HAP-1 (cell line): Measurements from ENCODE around the gene NME3.

Experiments
- DNase-seq, 2 experiments: peaks; one replicate each; pipeline ENCODE4 v3.0.0-alpha.2; 2016 to 2020; ENCODE audit warnings: low spot score in 2 of 2
- H3K27me3 ChIP-seq: fragments of 250-450 bp; sonication (Bioruptor Pico); 2 replicates; pipeline ENCODE4 v1.5.1; 2020; ENCODE audit warnings: low read depth, mild to moderate bottlenecking, moderate library complexity
- H3K36me3 ChIP-seq: fragments of 250-450 bp; sonication (Bioruptor Pico); replicated peaks from 2 replicates; pipeline ENCODE4 v1.5.1; 2020; ENCODE audit warnings: mild to moderate bottlenecking
- H3K4me1 ChIP-seq: fragments of 250-450 bp; sonication (Bioruptor Pico); 2 replicates; pipeline ENCODE4 v1.5.1; 2020; ENCODE audit warnings: mild to moderate bottlenecking
- H3K4me3 ChIP-seq: fragments of 250-450 bp; sonication (Bioruptor Pico); 2 replicates; pipeline ENCODE4 v1.5.1; 2020; ENCODE audit warnings: mild to moderate bottlenecking, moderate library complexity
- H3K9me3 ChIP-seq: fragments of 250-450 bp; sonication (Bioruptor Pico); 2 replicates; pipeline ENCODE4 v1.5.1; 2020; ENCODE audit warnings: mild to moderate bottlenecking, moderate library complexity
- in situ Hi-C: fragments of 300-500 bp; cut with MboI; formaldehyde crosslinking; loops from 3 replicates; pipeline ENCODE4 v1.14.3; 2020; ENCODE audit warnings: low sequenced_read_pairs, inconsistent platforms, mixed read lengths

Gene NME3

DNA sequence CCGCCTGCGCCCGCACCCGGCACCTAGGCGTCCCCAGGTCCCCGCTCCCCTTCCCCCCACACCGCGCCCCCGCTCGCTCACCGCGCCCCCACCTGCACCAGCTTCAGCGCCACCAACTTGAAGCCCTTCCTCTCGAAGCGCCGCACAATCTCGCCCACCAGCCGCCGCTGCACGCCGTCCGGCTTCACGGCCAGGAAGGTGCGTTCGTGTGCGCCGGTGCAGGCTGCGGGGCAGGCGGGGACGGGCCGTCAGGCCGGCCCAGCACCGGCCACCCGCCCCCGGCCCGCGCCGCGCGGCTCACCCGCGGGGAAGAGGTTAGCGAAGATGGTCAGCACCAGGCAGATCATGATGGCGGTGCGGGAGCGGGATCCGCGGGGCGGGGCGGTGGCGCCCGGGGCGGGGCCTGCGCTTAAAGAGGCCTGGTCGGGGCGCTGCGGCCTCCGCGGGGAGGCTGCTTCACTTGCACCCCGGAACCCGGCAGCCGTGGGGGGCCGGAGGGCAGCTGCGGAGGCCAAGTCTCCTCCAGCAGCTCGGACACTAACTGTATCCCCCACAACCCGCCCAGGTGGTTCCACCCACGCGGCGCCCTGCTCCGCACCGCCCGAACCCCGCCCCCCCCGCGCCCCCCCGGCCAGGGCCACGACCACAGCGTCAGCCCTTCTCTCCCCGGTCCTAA lies at the start of gene NME3:
TSS of gene NME3 (minus strand) at position 356 of the 676 bp plus-strand sequence. CDS start at position 347, 9 bp downstream.
- peak; percentile 38 to 87 for DNase-seq
- Histone ChIP-seq H3K27me3 (no peaks in the 10 kb centered on the region), H3K9me3 (no peaks in the 10 kb centered on the region), H3K4me3 (peak within 1 kb of the TSS; percentile 86), H3K4me1 (peaks cover 6% of the 10 kb centered on the region; the same call in 1 of the 2 replicates), H3K36me3 (peaks cover 59% of the 10 kb centered on the region)
- in situ Hi-C loops: loop anchor here (5.0 kb wide), 1 partner anchor 64 kb away; the partner anchor contains the start of gene MAPK8IP3

DNA sequence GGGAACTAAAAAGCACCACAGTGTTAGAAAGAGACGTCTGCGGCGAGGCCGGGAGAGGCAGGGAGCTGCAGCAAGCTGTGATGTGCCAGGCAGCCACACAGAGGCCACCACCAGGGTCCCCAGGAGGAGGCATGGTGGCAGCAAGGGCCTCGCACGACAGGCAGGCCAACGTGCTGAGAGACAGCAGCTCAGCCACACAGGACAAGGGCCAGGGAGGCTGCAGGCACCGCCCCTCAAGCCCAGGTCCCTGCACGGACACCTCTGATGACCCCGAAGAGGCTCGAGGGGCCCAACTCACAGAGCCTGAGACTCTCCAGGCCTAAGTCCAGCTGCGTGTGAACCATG lies 49.6 kb upstream of the NME3 start:
- no peak for DNase-seq
- no peaks in the 10 kb centered on the region for H3K4me1 ChIP-seq
- H3K9me3 ChIP-seq: no peaks in the 10 kb centered on the region
- H3K36me3 ChIP-seq: peaks cover 10% of the 10 kb centered on the region; the same call in 1 of the 2 replicates
- in situ Hi-C loops: no loop called here
- H3K27me3 ChIP-seq: no peaks in the 10 kb centered on the region
- H3K4me3 ChIP-seq: no peak overlapping the region

DNA sequence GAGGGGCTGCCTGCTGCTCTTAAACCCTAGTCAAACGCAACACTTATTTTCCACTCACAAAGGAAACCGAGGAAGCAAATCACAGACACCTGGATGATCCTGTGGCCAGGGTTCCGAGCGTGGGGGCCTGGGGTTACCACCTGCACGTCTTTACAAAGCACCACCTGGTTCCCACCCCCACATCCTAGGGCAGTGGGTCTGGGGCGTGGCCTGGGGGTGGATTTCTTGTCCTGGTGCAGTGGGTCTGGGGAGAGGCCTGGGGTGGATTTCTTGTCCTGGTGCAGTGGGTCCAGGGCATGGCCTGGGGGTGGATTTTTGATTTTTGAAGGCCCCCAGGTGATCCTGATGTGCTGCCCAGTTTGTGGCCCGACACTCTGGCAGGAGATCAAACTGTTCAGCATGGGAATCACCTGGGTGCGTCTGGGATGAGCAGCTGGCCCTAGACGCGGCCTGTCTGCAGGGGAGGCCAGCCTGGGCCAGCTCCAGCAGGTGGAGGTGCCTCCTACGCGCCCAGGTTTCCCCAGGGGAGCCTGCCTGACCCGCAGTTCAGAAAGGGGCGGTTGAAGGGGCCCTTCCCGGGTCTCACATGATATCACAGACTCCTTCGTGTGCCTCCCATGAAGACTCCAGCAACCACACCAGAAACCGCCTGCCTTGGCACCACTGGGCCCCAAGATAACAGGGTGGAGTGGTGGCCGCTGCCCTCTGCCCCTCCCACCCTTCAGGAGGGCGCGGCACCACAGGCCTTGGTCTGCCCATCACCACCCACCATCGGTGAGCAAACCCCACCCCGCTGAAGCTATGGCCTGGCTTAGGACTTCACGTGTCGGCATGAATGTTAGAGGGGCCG lies 49.0 kb upstream of the NME3 start:
- no peak for DNase-seq
- Histone ChIP-seq H3K9me3 (no peaks in the 10 kb centered on the region), H3K36me3 (peaks cover 10% of the 10 kb centered on the region; the same call in 1 of the 2 replicates), H3K4me1 (no peaks in the 10 kb centered on the region), H3K27me3 (no peaks in the 10 kb centered on the region), H3K4me3 (no peak overlapping the region)
- in situ Hi-C loops: no loop called here

DNA sequence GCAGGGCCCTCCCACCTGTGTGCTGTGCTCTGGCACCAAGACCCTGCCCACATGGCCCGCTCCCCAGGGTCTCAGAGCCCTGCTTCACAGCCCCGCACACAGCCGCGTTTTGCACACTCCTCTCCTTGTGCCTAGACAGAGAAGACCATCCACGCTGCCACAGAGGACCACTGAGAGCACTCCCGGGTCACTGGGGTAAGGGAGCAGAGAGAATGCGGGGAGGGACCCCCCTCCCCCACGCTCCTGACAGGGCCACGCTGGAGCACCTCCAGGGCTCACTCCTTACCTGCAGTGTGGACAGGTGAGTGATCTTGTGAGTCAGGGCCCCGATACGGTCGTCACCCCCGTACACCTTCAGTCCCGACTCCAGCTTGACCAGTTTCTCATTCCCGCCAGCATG lies 48.3 kb upstream of the NME3 start:
- Histone ChIP-seq H3K9me3 (no peaks in the 10 kb centered on the region), H3K4me3 (no peak overlapping the region), H3K27me3 (no peaks in the 10 kb centered on the region), H3K36me3 (peaks cover 10% of the 10 kb centered on the region; the same call in 1 of the 2 replicates), H3K4me1 (no peaks in the 10 kb centered on the region)
- in situ Hi-C loops: no loop called here
- DNase-seq: no peak

DNA sequence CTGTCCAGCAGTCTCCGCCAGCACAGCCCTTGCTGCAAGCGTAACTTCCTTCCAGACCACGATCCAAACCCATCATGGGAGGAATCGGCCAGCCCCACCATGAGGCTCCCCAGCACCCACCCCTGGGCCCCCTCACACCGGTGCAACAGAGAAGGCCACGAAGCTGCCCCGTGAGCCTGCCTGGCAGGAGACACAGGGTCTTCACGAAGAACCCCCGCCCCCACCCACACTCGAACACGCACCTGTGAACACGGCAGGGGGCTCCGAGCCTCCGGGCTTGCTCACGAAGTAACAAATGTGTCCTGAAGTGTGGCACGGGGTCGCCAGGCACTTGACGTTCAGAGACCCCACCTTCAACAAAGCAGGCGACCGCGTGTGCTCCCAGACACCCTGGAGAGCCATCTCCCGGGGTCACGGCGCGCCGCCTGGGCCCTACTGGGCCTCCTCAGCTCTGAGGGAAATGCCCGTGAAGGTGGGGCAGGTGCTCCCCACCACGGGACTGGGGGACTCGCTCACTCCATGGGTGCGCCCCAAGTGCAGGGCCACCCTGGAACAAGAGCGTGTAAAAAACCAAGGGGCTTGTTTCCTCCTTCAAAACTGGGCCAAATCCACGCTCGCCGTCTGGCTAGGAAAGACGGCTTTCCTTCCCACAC lies 47.7 kb upstream of the NME3 start:
- Histone ChIP-seq H3K36me3 (peaks cover 10% of the 10 kb centered on the region; the same call in 1 of the 2 replicates), H3K4me3 (no peak overlapping the region)

DNA sequence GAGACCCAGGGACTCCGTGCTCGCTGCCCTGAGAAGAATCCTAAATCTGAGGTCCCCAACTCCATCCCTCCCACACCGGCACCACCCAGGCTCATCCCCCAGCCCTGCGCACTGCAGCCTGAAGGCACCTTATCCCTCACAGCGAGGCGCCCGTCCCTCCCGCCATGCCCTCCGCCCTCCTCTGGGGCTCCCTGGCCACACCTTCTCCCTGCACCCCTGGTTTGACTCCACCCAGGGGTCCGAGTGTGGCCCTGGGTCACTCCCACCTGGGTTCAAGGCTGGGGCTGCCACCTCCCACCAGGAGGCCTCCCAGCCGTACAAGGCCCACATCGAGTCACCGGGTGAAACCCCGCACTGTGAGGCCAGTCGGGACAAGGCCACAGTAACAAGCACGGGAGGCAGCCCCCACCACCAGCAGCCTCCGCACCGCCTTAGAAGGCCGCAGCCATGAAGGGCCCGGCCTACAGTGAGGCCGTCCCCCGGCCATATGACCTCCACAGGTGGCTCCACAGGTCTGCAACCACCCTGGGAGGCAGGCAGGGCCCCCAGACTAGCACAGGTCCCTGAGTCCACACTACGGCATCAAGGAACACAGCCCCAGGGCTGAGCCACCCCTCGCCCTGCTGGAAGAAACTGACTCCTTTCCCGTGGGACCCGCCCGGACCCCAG lies 47.0 kb upstream of the NME3 start:
- Histone ChIP-seq H3K9me3 (no peaks in the 10 kb centered on the region), H3K27me3 (no peaks in the 10 kb centered on the region), H3K4me1 (no peaks in the 10 kb centered on the region), H3K36me3 (peaks cover 10% of the 10 kb centered on the region; the same call in 1 of the 2 replicates), H3K4me3 (no peak overlapping the region)
- DNase-seq: no peak
- in situ Hi-C loops: no loop called here

More for the DNA sequence above, 47.7 kb upstream of the NME3 start:
- in situ Hi-C loops: no loop called here
- no peak for DNase-seq
- H3K27me3 ChIP-seq: no peaks in the 10 kb centered on the region
- no peaks in the 10 kb centered on the region for H3K4me1 ChIP-seq
- no peaks in the 10 kb centered on the region for H3K9me3 ChIP-seq

DNA sequence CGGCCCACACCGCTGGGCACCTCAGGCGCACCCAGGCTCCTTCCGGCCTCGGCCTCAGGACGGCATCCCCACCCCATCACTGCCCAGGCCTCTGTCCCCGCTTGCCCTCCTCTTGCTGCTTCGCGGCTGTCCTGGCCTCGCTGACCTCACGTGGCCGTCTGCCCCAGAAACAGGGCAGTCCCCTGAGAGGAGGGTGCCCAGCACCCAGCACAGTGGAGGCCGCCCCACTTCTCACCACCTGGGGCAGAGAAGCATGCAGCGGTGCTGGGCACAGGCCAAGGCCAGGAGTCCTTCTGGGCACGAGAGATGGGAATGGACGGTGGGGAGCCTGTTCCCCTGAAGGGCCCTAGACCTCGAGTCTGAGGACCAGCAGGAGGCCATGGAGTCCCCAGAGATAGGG lies 46.4 kb upstream of the NME3 start:
- H3K9me3 ChIP-seq: no peaks in the 10 kb centered on the region
- H3K4me1 ChIP-seq: no peaks in the 10 kb centered on the region
- H3K4me3 ChIP-seq: no peak overlapping the region
- no peak for DNase-seq
- H3K36me3 ChIP-seq: peaks cover 10% of the 10 kb centered on the region; the same call in 1 of the 2 replicates
- H3K27me3 ChIP-seq: no peaks in the 10 kb centered on the region
- in situ Hi-C loops: no loop called here

DNA sequence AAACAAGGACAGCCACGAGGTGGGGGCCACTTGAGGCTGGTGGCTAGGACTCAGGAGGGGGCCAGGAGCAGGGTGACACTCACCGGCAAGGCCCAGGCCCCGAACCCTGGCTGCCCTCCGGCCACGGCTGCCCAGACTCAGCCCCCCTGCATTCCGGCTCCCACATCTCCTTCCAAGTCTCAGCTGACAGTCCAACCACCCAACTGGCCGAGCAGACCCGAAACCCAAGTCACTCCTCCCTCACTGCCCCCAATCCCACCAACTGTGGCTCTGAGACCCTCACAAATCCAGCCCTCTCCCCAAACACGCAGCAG lies 45.9 kb upstream of the NME3 start:
- Histone ChIP-seq H3K9me3 (no peaks in the 10 kb centered on the region), H3K4me3 (no peak overlapping the region), H3K36me3 (peaks cover 10% of the 10 kb centered on the region; the same call in 1 of the 2 replicates), H3K27me3 (no peaks in the 10 kb centered on the region), H3K4me1 (no peaks in the 10 kb centered on the region)
- no peak for DNase-seq
- in situ Hi-C loops: no loop called here

DNA sequence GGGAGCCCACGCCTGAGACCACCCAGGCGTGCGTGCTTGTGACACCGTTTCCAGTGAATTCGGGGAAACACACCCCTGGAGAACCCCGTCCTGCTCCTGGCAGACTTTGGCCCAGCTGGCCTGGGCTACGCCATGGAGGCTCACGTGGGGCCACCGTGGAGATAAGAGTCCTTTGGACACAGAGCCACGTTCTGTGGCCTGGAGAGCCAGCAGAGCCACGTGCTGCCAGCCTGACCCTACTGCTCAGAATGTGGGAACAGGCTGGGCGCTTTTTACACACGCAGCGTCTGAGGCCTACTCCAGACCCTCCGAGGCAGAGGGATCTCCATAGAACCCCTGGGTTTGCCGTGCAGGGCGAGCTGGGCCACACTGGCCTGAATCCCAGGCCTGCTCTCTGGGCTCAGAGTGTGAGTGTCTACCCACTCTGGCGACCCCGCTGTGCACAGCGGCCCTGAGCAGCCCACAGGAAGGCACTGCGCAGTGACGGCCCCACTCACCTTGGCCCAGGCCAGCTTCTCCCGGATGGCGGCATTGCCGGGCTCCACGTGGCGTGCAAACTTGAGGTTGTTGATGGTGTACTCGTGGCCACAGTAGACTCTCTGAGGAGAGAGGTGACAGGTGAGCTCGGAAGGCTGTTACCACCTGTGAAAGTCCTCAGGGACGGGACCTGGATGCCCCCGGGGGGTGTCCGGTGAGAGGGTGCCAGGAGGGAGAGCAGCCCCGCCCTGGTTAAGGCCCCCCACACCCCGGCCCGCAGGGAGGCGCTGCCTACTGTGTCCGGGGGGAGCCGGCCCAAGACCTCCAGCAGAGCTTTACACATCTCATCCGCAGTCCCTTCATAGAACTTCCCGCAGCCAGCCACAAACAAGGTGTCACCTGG lies 45.3 kb upstream of the NME3 start:
- DNase-seq: no peak
- Histone ChIP-seq H3K4me3 (no peak overlapping the region), H3K9me3 (no peaks in the 10 kb centered on the region), H3K4me1 (no peaks in the 10 kb centered on the region), H3K36me3 (peaks cover 10% of the 10 kb centered on the region; the same call in 1 of the 2 replicates), H3K27me3 (no peaks in the 10 kb centered on the region)
- in situ Hi-C loops: no loop called here

DNA sequence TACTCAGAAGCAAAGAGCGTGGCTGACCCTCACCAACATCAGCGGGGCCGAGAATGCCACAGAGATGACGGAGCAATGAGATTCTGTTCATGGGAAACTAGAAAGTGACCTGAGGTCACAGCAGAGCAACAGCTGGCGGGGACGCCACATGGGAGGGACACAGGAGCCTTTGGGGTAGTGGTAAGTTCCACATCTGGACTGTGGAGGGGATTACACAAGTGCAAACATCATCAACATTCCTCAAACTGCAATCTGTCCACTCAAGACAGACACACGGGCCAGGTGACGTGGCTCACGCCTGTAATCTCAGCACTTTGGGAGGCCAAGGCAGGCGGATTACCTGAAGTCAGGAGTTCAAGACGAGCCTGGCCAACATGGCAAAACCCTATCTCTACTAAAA lies 44.1 kb upstream of the NME3 start:
- H3K4me1 ChIP-seq: no peaks in the 10 kb centered on the region
- no peaks in the 10 kb centered on the region for H3K9me3 ChIP-seq
- no peak for DNase-seq
- no peaks in the 10 kb centered on the region for H3K27me3 ChIP-seq
- in situ Hi-C loops: no loop called here
- H3K4me3 ChIP-seq: no peak overlapping the region
- peaks cover 10% of the 10 kb centered on the region; the same call in 1 of the 2 replicates for H3K36me3 ChIP-seq

DNA sequence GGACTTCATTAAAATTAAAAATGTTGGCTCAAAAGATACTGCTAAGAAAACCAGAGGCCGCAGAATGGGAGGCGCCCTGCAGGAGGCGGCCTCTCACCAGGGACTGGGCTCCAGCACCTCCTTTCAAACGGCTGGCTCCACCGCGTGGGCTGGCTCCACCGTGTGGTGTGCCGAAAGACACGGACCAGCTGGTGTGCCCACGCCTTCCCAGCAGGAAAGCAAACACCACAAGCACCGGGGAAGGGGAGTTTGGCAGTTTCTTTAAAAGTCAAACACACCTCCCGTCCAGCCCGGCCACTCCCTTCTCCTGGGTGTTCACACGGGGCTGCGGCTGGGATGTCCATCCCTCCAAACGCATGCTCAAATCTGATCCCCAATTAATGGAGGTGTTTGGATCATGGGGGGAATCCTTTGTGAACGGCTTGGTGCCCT lies 41.4 kb upstream of the NME3 start:
- peak; percentile 6 to 66 for DNase-seq
- no peaks in the 10 kb centered on the region for H3K4me1 ChIP-seq
- H3K4me3 ChIP-seq: no peak overlapping the region
- H3K27me3 ChIP-seq: no peaks in the 10 kb centered on the region
- no peaks in the 10 kb centered on the region for H3K9me3 ChIP-seq
- H3K36me3 ChIP-seq: peaks cover 25% of the 10 kb centered on the region
- in situ Hi-C loops: no loop called here

DNA sequence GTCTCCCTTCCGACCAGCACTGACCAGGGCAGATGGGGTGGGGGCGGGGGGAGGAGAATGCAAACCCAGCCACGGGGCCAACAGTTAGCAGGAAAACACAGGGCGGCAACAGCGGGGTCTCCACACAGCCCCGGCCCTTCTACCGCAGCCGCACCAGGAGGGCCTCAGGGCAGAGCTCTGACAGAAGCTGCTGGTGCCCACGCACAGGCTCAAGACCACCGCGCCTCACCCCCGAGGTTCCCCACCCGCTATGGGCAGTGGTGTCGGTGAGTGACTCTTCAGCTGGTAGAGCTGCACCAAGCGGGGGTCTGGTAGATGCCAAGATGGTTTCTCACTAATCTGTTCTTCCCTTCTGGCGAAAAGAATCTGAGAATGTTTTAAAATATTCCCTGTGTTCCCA lies 39.2 kb upstream of the NME3 start:
- no peaks in the 10 kb centered on the region for H3K27me3 ChIP-seq
- no peaks in the 10 kb centered on the region for H3K4me1 ChIP-seq
- peaks cover 22% of the 10 kb centered on the region for H3K36me3 ChIP-seq
- no peaks in the 10 kb centered on the region for H3K9me3 ChIP-seq
- in situ Hi-C loops: no loop called here
- H3K4me3 ChIP-seq: no peak overlapping the region
- DNase-seq: no peak

DNA sequence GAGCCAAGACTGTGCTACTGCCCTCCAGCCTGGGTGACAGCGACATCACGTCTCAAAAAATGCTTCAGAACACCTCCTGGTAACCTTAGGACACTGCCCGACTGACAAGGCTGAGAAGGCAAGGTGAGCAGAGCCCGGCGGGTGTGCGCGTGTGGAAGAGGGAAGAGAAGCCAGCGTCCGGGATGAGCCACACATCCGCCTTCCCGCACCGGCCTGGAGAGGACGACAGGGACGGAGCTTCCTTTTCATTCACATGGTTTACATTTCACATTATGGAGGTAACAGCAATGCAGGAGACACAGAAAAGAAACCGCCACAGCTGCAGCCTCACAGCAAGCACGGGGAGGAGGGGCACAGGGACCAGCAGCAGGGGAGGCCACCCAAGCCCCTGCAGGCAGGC lies 38.8 kb upstream of the NME3 start:
- Histone ChIP-seq H3K4me1 (no peaks in the 10 kb centered on the region), H3K4me3 (no peak overlapping the region), H3K9me3 (no peaks in the 10 kb centered on the region), H3K36me3 (peaks cover 22% of the 10 kb centered on the region), H3K27me3 (no peaks in the 10 kb centered on the region)
- in situ Hi-C loops: no loop called here
- DNase-seq: no peak
